GM23338 (cell line): ENCODE measurements around the gene SNTG2. TPM values are rescaled to one million over a fixed set of nuclear protein-coding genes. Genes with fewer than 3 reads are reported as not detected.

Experiments used
- ATAC-seq: fragments of 200-7000 bp; cut with Tn5 transposase; 3 replicates; pipeline ENCODE4 v1.9.1; 2020
- DNase-seq: peaks from one replicate; pipeline ENCODE4 v3.0.0-alpha.2; 2015; ENCODE audit warnings: low spot score
- H2AFZ ChIP-seq: fragments of 200-600 bp; sonication (generic); 2 replicates; pipeline ENCODE4 v1.8.0; 2016; ENCODE audit warnings: antibody characterized with exemption, mild to moderate bottlenecking, moderate library complexity
- H3F3A ChIP-seq: fragments of 200-600 bp; sonication (generic); replicated peaks from 2 replicates; pipeline ENCODE4 v1.8.0; 2017; ENCODE audit warnings: antibody characterized with exemption, mixed run types, low read depth
- H3K27ac ChIP-seq: fragments of 200-600 bp; sonication (generic); 2 replicates; pipeline ENCODE4 v1.6.1; 2016; ENCODE audit warnings: low read depth
- H3K27me3 ChIP-seq: fragments of 200-600 bp; sonication (generic); 2 replicates; pipeline ENCODE4 v1.8.0; 2016; ENCODE audit warnings: mild to moderate bottlenecking, mixed run types, moderate library complexity; ENCODE audit not compliant: insufficient read depth
- H3K36me3 ChIP-seq: fragments of 200-600 bp; sonication (generic); 2 replicates; pipeline ENCODE4 v1.8.0; 2016; ENCODE audit warnings: mild to moderate bottlenecking; ENCODE audit not compliant: insufficient read depth
- H3K4me1 ChIP-seq: fragments of 200-600 bp; sonication (generic); 2 replicates; pipeline ENCODE4 v1.8.0; 2016; ENCODE audit warnings: mild to moderate bottlenecking, moderate library complexity; ENCODE audit not compliant: insufficient read depth
- H3K4me2 ChIP-seq: fragments of 200-600 bp; sonication (generic); 2 replicates; pipeline ENCODE4 v1.7.1; 2017; ENCODE audit warnings: mixed run types
- H3K4me3 ChIP-seq: fragments of 200-600 bp; sonication (generic); 2 replicates; pipeline ENCODE4 v1.6.1; 2016; ENCODE audit warnings: mixed run types
- H3K79me2 ChIP-seq: fragments of 200-600 bp; sonication (generic); replicated peaks from 2 replicates; pipeline ENCODE4 v1.8.0; 2017; ENCODE audit warnings: mild to moderate bottlenecking; ENCODE audit not compliant: insufficient read depth
- H3K9me2 ChIP-seq: fragments of 200-600 bp; sonication (generic); 2 replicates; pipeline ENCODE4 v1.8.0; 2017; ENCODE audit not compliant: insufficient read depth
- H4K20me1 ChIP-seq: fragments of 200-600 bp; sonication (generic); replicated peaks from 2 replicates; pipeline ENCODE4 v1.8.0; 2017; ENCODE audit warnings: mild to moderate bottlenecking; ENCODE audit not compliant: insufficient read depth
- H3K27ac Mint-ChIP-seq: 2 replicates; pipeline ENCODE4 v1.8.0; 2020; ENCODE audit warnings: inconsistent platforms, mild to moderate bottlenecking, moderate library complexity, mixed read lengths
- H3K27me3 Mint-ChIP-seq: 3 replicates; pipeline ENCODE4 v1.8.0; 2022; ENCODE audit warnings: low read depth, mild to moderate bottlenecking, moderate library complexity, mixed read lengths, inconsistent platforms; ENCODE audit not compliant: insufficient read depth, poor library complexity
- H3K36me3 Mint-ChIP-seq: 3 replicates; pipeline ENCODE4 v1.8.0; 2021; ENCODE audit warnings: low read depth, mild to moderate bottlenecking, inconsistent platforms, moderate library complexity, mixed read lengths
- H3K4me1 Mint-ChIP-seq: 3 replicates; pipeline ENCODE4 v1.8.0; 2020; ENCODE audit warnings: mild to moderate bottlenecking, inconsistent platforms, mixed read lengths
- H3K4me3 Mint-ChIP-seq: 3 replicates; pipeline ENCODE4 v1.8.0; 2021; ENCODE audit warnings: moderate library complexity, mild to moderate bottlenecking, inconsistent platforms, mixed read lengths
- H3K9me3 Mint-ChIP-seq: 3 replicates; pipeline ENCODE4 v1.8.0; 2020; ENCODE audit warnings: moderate library complexity, mild to moderate bottlenecking, inconsistent platforms, mixed read lengths
- JUNB ChIP-seq: IDR thresholded peaks from one replicate; pipeline ENCODE4 v1.6.1; 2016; ENCODE audit warnings: antibody characterized with exemption; ENCODE audit not compliant: unreplicated experiment
- NANOG ChIP-seq: IDR thresholded peaks from 2 replicates; pipeline ENCODE4 v1.6.1; 2016; ENCODE audit warnings: antibody characterized with exemption, borderline replicate concordance
- POLR2AphosphoS5 ChIP-seq: IDR thresholded peaks from 2 replicates; pipeline ENCODE4 v1.6.1; 2016; ENCODE audit warnings: antibody characterized with exemption, low read depth
- STAT1 ChIP-seq: IDR thresholded peaks from one replicate; pipeline ENCODE4 v1.6.1; 2016; ENCODE audit warnings: antibody characterized with exemption; ENCODE audit not compliant: unreplicated experiment
- polyA plus RNA-seq: library from polyadenylated mRNA; unstranded; fragments of >200 nt; fragmentation: Nextera tagmentation; extraction: Ambion mirVana; gene quantifications from 2 replicates; pipeline ENCODE4 v1.2.1, GENCODE V29; 2016
- total RNA-seq: library from RNA; depleted of rRNA; stranded (reverse); fragments of >200 nt; shearing (Covaris generic); gene quantifications from 2 replicates; pipeline ENCODE4 v1.2.3, GENCODE V29; 2014
- TF ChIP-seq, protein P1 (sequence below): fragments of 250-450 bp; sonication (Bioruptor Pico); IDR thresholded peaks from 2 replicates; pipeline ENCODE4 v1.5.0; 2020; ENCODE audit warnings: mild to moderate bottlenecking, moderate library complexity
- TF ChIP-seq, protein P2 (sequence below): IDR thresholded peaks from one replicate; pipeline ENCODE4 v1.6.1; 2018; ENCODE audit warnings: antibody characterized with exemption; ENCODE audit not compliant: unreplicated experiment

The SNTG2 gene
- total and polyA plus RNA-seq, 2 experiments from 2014 or later: 27.5 to 60.4 TPM

DNA sequence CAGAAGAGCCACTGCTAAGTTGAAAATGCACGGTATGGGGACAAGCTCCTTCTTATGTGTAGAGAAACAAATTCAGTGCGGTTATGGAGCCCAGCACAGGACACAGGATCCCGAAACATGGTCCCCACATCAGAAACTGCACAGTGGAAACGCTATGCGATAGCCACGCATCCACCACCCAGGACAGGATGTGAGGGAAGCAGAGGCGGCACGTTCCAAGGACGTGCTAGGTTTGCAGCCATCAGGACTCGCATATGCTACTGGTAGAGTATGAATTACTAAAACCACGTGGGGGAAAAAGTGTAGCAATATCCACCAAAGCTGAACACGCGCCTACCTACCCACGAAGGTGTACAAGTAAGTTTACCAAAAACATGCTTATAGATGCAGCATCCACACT lies 34.7 kb upstream of the SNTG2 start (continued):
- TF ChIP-seq, protein P1, sequence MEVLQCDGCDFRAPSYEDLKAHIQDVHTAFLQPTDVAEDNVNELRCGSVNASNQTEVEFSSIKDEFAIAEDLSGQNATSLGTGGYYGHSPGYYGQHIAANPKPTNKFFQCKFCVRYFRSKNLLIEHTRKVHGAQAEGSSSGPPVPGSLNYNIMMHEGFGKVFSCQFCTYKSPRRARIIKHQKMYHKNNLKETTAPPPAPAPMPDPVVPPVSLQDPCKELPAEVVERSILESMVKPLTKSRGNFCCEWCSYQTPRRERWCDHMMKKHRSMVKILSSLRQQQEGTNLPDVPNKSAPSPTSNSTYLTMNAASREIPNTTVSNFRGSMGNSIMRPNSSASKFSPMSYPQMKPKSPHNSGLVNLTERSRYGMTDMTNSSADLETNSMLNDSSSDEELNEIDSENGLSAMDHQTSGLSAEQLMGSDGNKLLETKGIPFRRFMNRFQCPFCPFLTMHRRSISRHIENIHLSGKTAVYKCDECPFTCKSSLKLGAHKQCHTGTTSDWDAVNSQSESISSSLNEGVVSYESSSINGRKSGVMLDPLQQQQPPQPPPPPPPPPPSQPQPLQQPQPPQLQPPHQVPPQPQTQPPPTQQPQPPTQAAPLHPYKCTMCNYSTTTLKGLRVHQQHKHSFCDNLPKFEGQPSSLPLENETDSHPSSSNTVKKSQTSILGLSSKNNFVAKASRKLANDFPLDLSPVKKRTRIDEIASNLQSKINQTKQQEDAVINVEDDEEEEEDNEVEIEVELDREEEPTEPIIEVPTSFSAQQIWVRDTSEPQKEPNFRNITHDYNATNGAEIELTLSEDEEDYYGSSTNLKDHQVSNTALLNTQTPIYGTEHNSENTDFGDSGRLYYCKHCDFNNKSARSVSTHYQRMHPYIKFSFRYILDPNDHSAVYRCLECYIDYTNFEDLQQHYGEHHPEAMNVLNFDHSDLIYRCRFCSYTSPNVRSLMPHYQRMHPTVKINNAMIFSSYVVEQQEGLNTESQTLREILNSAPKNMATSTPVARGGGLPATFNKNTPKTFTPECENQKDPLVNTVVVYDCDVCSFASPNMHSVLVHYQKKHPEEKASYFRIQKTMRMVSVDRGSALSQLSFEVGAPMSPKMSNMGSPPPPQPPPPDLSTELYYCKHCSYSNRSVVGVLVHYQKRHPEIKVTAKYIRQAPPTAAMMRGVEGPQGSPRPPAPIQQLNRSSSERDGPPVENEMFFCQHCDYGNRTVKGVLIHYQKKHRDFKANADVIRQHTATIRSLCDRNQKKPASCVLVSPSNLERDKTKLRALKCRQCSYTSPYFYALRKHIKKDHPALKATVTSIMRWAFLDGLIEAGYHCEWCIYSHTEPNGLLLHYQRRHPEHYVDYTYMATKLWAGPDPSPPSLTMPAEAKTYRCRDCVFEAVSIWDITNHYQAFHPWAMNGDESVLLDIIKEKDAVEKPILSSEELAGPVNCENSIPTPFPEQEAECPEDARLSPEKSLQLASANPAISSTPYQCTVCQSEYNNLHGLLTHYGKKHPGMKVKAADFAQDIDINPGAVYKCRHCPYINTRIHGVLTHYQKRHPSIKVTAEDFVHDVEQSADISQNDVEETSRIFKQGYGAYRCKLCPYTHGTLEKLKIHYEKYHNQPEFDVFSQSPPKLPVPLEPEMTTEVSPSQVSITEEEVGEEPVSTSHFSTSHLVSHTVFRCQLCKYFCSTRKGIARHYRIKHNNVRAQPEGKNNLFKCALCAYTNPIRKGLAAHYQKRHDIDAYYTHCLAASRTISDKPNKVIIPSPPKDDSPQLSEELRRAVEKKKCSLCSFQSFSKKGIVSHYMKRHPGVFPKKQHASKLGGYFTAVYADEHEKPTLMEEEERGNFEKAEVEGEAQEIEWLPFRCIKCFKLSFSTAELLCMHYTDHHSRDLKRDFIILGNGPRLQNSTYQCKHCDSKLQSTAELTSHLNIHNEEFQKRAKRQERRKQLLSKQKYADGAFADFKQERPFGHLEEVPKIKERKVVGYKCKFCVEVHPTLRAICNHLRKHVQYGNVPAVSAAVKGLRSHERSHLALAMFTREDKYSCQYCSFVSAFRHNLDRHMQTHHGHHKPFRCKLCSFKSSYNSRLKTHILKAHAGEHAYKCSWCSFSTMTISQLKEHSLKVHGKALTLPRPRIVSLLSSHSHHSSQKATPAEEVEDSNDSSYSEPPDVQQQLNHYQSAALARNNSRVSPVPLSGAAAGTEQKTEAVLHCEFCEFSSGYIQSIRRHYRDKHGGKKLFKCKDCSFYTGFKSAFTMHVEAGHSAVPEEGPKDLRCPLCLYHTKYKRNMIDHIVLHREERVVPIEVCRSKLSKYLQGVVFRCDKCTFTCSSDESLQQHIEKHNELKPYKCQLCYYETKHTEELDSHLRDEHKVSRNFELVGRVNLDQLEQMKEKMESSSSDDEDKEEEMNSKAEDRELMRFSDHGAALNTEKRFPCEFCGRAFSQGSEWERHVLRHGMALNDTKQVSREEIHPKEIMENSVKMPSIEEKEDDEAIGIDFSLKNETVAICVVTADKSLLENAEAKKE: no peak

DNA sequence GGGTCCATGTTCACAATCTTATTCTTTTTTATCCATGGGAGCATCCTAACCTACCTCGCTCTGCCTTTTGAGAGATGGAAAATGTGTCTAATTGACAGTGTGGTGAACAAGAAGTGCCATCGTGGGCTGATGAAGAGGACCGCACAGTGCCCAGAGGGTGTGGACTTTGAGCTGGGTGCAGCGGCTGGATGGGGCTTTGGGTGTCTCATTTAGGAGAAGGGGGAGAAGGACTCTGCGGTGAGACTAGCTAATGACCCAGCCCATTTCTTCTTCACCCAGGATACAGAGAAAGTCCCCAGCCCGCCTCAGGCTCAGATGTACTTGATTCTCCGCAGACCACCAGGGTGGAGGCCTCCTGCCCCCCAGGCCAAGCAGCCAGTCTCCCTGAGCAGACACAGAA lies 33.7 kb upstream of the SNTG2 start:
- H3K27ac Mint-ChIP-seq: no peak overlapping the region
- Histone ChIP-seq H4K20me1 (no peaks in the 10 kb centered on the region), H3K9me2 (peaks cover 6% of the 10 kb centered on the region; the same call in 1 of the 2 replicates), H3K36me3 (no peaks in the 10 kb centered on the region), H3K4me3 (no peak overlapping the region), H3K4me1 (no peaks in the 10 kb centered on the region), H3K27me3 (0 out of 2 replicates have a peak, but pooled peaks cover 8% of the 10 kb centered on the region), H2AFZ (no peak overlapping the region), H3K27ac (no peak overlapping the region), H3K4me2 (no peak overlapping the region), H3F3A (no peaks in the 10 kb centered on the region), H3K79me2 (no peaks in the 10 kb centered on the region)
- H3K36me3 Mint-ChIP-seq: no peaks in the 10 kb centered on the region
- H3K4me3 Mint-ChIP-seq: no peak overlapping the region
- H3K27me3 Mint-ChIP-seq: peaks cover 11% of the 10 kb centered on the region
- H3K9me3 Mint-ChIP-seq: peaks cover 3% of the 10 kb centered on the region; the same call in 1 of the 3 replicates
- peaks cover 2% of the 10 kb centered on the region; the same call in 1 of the 3 replicates for H3K4me1 Mint-ChIP-seq
- no peak for DNase-seq
- no peak for ATAC-seq
- TF ChIP-seq POLR2AphosphoS5: no peak
- TF ChIP-seq JUNB: no peak
- TF ChIP-seq, protein P2, sequence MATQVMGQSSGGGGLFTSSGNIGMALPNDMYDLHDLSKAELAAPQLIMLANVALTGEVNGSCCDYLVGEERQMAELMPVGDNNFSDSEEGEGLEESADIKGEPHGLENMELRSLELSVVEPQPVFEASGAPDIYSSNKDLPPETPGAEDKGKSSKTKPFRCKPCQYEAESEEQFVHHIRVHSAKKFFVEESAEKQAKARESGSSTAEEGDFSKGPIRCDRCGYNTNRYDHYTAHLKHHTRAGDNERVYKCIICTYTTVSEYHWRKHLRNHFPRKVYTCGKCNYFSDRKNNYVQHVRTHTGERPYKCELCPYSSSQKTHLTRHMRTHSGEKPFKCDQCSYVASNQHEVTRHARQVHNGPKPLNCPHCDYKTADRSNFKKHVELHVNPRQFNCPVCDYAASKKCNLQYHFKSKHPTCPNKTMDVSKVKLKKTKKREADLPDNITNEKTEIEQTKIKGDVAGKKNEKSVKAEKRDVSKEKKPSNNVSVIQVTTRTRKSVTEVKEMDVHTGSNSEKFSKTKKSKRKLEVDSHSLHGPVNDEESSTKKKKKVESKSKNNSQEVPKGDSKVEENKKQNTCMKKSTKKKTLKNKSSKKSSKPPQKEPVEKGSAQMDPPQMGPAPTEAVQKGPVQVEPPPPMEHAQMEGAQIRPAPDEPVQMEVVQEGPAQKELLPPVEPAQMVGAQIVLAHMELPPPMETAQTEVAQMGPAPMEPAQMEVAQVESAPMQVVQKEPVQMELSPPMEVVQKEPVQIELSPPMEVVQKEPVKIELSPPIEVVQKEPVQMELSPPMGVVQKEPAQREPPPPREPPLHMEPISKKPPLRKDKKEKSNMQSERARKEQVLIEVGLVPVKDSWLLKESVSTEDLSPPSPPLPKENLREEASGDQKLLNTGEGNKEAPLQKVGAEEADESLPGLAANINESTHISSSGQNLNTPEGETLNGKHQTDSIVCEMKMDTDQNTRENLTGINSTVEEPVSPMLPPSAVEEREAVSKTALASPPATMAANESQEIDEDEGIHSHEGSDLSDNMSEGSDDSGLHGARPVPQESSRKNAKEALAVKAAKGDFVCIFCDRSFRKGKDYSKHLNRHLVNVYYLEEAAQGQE: no peak
- no peak for TF ChIP-seq STAT1
- TF ChIP-seq NANOG: no peak
